Measurements from ENCODE around the gene NDOR1.
A peak's percentile ranks its signal among the peaks of the same experiment; 100 is the strongest.

Gene NDOR1

GRCh38 chr9:137205126-137206069 is at the start of gene NDOR1, which contains the start of gene TMEM203:
TSS of gene NDOR1 (plus strand) at chr9:137205700. CDS start at chr9:137205778, 78 bp downstream.
TSS of gene TMEM203 (minus strand) at chr9:137205648. CDS start at chr9:137205414, 234 bp downstream.
- Histone ChIP-seq H3K36me3 (ENCODE audit: control insufficient read depth, insufficient read depth, low read length) (no peaks in the 10 kb centered on the region), H3K4me1 (ENCODE audit: control insufficient read depth, insufficient read depth, low read length) (peaks cover 30% of the 10 kb centered on the region), H3K27me3 (ENCODE audit: control insufficient read depth, insufficient read depth, low read length) (no peaks in the 10 kb centered on the region), H3K4me3 (ENCODE audit: low read length) (peak within 1 kb of the TSS; percentile 89), H3K9ac (ENCODE audit: low read length) (peak within 1 kb of the TSS; percentile 81), H3K27ac (ENCODE audit: low read depth, low read length) (peak within 1 kb of the TSS; percentile 79)

- Histone ChIP-seq H3K9ac (ENCODE audit: low read length) (no peak overlapping the region), H3K4me1 (ENCODE audit: control insufficient read depth, insufficient read depth, low read length) (no peaks in the 10 kb centered on the region), H3K36me3 (ENCODE audit: control insufficient read depth, insufficient read depth, low read length) (no peaks in the 10 kb centered on the region), H3K27me3 (ENCODE audit: control insufficient read depth, insufficient read depth, low read length) (peaks cover 32% of the 10 kb centered on the region), H3K4me3 (ENCODE audit: low read length) (peak overlapping the region; percentile 34), H3K27ac (ENCODE audit: low read depth, low read length) (no peak overlapping the region)
Observed at GRCh38 chr9:137156567-137157375, 48.7 kb upstream of the NDOR1 start.

- Histone ChIP-seq H3K36me3 (ENCODE audit: control insufficient read depth, insufficient read depth, low read length) (no peaks in the 10 kb centered on the region), H3K27me3 (ENCODE audit: control insufficient read depth, insufficient read depth, low read length) (peaks cover 36% of the 10 kb centered on the region)
Observed at GRCh38 chr9:137157618-137158415, 47.7 kb upstream of the NDOR1 start.

GRCh38 chr9:137158625-137159024 is 46.9 kb upstream of the NDOR1 start:
- Histone ChIP-seq H3K4me3 (ENCODE audit: low read length) (no peak overlapping the region), H3K9ac (ENCODE audit: low read length) (no peak overlapping the region), H3K27me3 (ENCODE audit: control insufficient read depth, insufficient read depth, low read length) (peaks cover 43% of the 10 kb centered on the region), H3K27ac (ENCODE audit: low read depth, low read length) (no peak overlapping the region), H3K4me1 (ENCODE audit: control insufficient read depth, insufficient read depth, low read length) (no peaks in the 10 kb centered on the region), H3K36me3 (ENCODE audit: control insufficient read depth, insufficient read depth, low read length) (no peaks in the 10 kb centered on the region)

More at GRCh38 chr9:137157618-137158415, 47.7 kb upstream of the NDOR1 start:
- no peak overlapping the region for H3K4me3 ChIP-seq (ENCODE audit: low read length)
- H3K27ac ChIP-seq (ENCODE audit: low read depth, low read length) = no peak overlapping the region
- no peak overlapping the region for H3K9ac ChIP-seq (ENCODE audit: low read length)
- no peaks in the 10 kb centered on the region for H3K4me1 ChIP-seq (ENCODE audit: control insufficient read depth, insufficient read depth, low read length)

- H3K27ac ChIP-seq (ENCODE audit: low read depth, low read length) = no peak overlapping the region
- H3K27me3 ChIP-seq (ENCODE audit: control insufficient read depth, insufficient read depth, low read length) = peaks cover 45% of the 10 kb centered on the region
- no peak overlapping the region for H3K4me3 ChIP-seq (ENCODE audit: low read length)
- no peak overlapping the region for H3K9ac ChIP-seq (ENCODE audit: low read length)
- H3K36me3 ChIP-seq (ENCODE audit: control insufficient read depth, insufficient read depth, low read length) = no peaks in the 10 kb centered on the region
- no peaks in the 10 kb centered on the region for H3K4me1 ChIP-seq (ENCODE audit: control insufficient read depth, insufficient read depth, low read length)
Observed at GRCh38 chr9:137159105-137160053, 46.1 kb upstream of the NDOR1 start.

- Histone ChIP-seq H3K9ac (ENCODE audit: low read length) (no peak overlapping the region), H3K27me3 (ENCODE audit: control insufficient read depth, insufficient read depth, low read length) (peaks cover 47% of the 10 kb centered on the region), H3K27ac (ENCODE audit: low read depth, low read length) (no peak overlapping the region), H3K4me3 (ENCODE audit: low read length) (no peak overlapping the region), H3K36me3 (ENCODE audit: control insufficient read depth, insufficient read depth, low read length) (no peaks in the 10 kb centered on the region), H3K4me1 (ENCODE audit: control insufficient read depth, insufficient read depth, low read length) (no peaks in the 10 kb centered on the region)
Observed at GRCh38 chr9:137160054-137160425, 45.5 kb upstream of the NDOR1 start.

- no peak overlapping the region for H3K9ac ChIP-seq (ENCODE audit: low read length)
- H3K4me3 ChIP-seq (ENCODE audit: low read length) = no peak overlapping the region
- no peaks in the 10 kb centered on the region for H3K4me1 ChIP-seq (ENCODE audit: control insufficient read depth, insufficient read depth, low read length)
- H3K36me3 ChIP-seq (ENCODE audit: control insufficient read depth, insufficient read depth, low read length) = no peaks in the 10 kb centered on the region
- H3K27me3 ChIP-seq (ENCODE audit: control insufficient read depth, insufficient read depth, low read length) = peaks cover 54% of the 10 kb centered on the region
- H3K27ac ChIP-seq (ENCODE audit: low read depth, low read length) = no peak overlapping the region
Observed at GRCh38 chr9:137160716-137161557, 44.6 kb upstream of the NDOR1 start.

- Histone ChIP-seq H3K9ac (ENCODE audit: low read length) (no peak overlapping the region), H3K4me3 (ENCODE audit: low read length) (no peak overlapping the region), H3K27ac (ENCODE audit: low read depth, low read length) (no peak overlapping the region), H3K4me1 (ENCODE audit: control insufficient read depth, insufficient read depth, low read length) (no peaks in the 10 kb centered on the region), H3K36me3 (ENCODE audit: control insufficient read depth, insufficient read depth, low read length) (no peaks in the 10 kb centered on the region), H3K27me3 (ENCODE audit: control insufficient read depth, insufficient read depth, low read length) (peaks cover 56% of the 10 kb centered on the region)
Observed at GRCh38 chr9:137161558-137162486, 43.7 kb upstream of the NDOR1 start.

GRCh38 chr9:137162505-137163364 is 42.8 kb upstream of the NDOR1 start:
- no peaks in the 10 kb centered on the region for H3K4me1 ChIP-seq (ENCODE audit: control insufficient read depth, insufficient read depth, low read length)
- H3K9ac ChIP-seq (ENCODE audit: low read length) = no peak overlapping the region
- H3K36me3 ChIP-seq (ENCODE audit: control insufficient read depth, insufficient read depth, low read length) = no peaks in the 10 kb centered on the region
- H3K4me3 ChIP-seq (ENCODE audit: low read length) = peak overlapping the region; percentile 36
- peaks cover 52% of the 10 kb centered on the region for H3K27me3 ChIP-seq (ENCODE audit: control insufficient read depth, insufficient read depth, low read length)
- no peak overlapping the region for H3K27ac ChIP-seq (ENCODE audit: low read depth, low read length)
